Measurements from ENCODE around the gene FZD4. TPM values are rescaled to one million over a fixed set of nuclear protein-coding genes. Genes with fewer than 3 reads are reported as not detected.
A peak's percentile ranks its signal among the peaks of the same experiment; 100 is the strongest.
"Not testable (repeated sequence)": the region's sequence is repeated elsewhere in the genome, so short reads cannot be mapped to it uniquely, and the experiment has no call there.

The FZD4 gene
- total RNA-seq, 2 experiments from 2014 or later: not detected

- POLR2A ChIA-PET: no interaction called here
- no peak overlapping the region for H3K4me3 Mint-ChIP-seq
- no peaks in the 10 kb centered on the region for H3K9me3 Mint-ChIP-seq (ENCODE audit: insufficient read depth)
- no peaks in the 10 kb centered on the region for H3K36me3 Mint-ChIP-seq (ENCODE audit: low read depth)
- no peaks in the 10 kb centered on the region for H3K4me1 Mint-ChIP-seq (ENCODE audit: low read depth)
- no peak for ATAC-seq
- DNase-seq: no peak
- CTCF ChIA-PET: interaction anchor here (1.0 to 1.4 kb wide), 3 partner anchors 15 to 479 kb away, joined by 3 to 6 read pairs (median 3); no protein-coding TSS in a partner anchor
- no peak overlapping the region for H3K27ac Mint-ChIP-seq
- peaks cover 7% of the 10 kb centered on the region for H3K27me3 Mint-ChIP-seq (ENCODE audit: low read depth)
Observed at GRCh38 chr11:86941871-86942599, 13.2 kb downstream of the FZD4 start.

- Mint-ChIP-seq H3K9me3 (ENCODE audit: insufficient read depth) (no peaks in the 10 kb centered on the region), H3K4me3 (no peak overlapping the region), H3K4me1 (ENCODE audit: low read depth) (no peaks in the 10 kb centered on the region), H3K36me3 (ENCODE audit: low read depth) (no peaks in the 10 kb centered on the region), H3K27ac (no peak overlapping the region), H3K27me3 (ENCODE audit: low read depth) (peaks cover 7% of the 10 kb centered on the region)
- ATAC-seq: no peak
- ChIA-PET POLR2A (no interaction called here), CTCF (interaction anchor here (1.4 kb wide), 1 partner anchor 480 kb away, joined by 6 read pairs; no protein-coding TSS in a partner anchor)
- no peak for DNase-seq
Observed at GRCh38 chr11:86941077-86941870, 13.9 kb downstream of the FZD4 start.

- ATAC-seq (no peak), DNase-seq (no peak)
- Mint-ChIP-seq H3K4me3 (no peak overlapping the region), H3K27ac (no peak overlapping the region), H3K9me3 (ENCODE audit: insufficient read depth) (no peaks in the 10 kb centered on the region), H3K27me3 (ENCODE audit: low read depth) (peaks cover 7% of the 10 kb centered on the region), H3K4me1 (ENCODE audit: low read depth) (no peaks in the 10 kb centered on the region), H3K36me3 (ENCODE audit: low read depth) (no peaks in the 10 kb centered on the region)
- ChIA-PET CTCF (interaction anchor here (1.3 to 3.0 kb wide), 9 partner anchors 7 to 481 kb away, joined by 4 to 17 read pairs (median 9); partner anchors contain the start of gene FZD4), POLR2A (no interaction called here)
Observed at GRCh38 chr11:86940122-86940777, 14.9 kb downstream of the FZD4 start.

- H3K27me3 Mint-ChIP-seq (ENCODE audit: low read depth): peaks cover 7% of the 10 kb centered on the region
- CTCF ChIA-PET: interaction anchor here (0.9 to 3.0 kb wide), 16 partner anchors 8 to 482 kb away, joined by 3 to 17 read pairs (median 4); partner anchors contain the start of genes FZD4 and TMEM135
- H3K9me3 Mint-ChIP-seq (ENCODE audit: insufficient read depth): no peaks in the 10 kb centered on the region
- no peak overlapping the region for H3K27ac Mint-ChIP-seq
- no peak overlapping the region for H3K4me3 Mint-ChIP-seq
- H3K4me1 Mint-ChIP-seq (ENCODE audit: low read depth): no peaks in the 10 kb centered on the region
- ATAC-seq (peak; percentile 60), DNase-seq (no peak)
- POLR2A ChIA-PET: no interaction called here
- no peaks in the 10 kb centered on the region for H3K36me3 Mint-ChIP-seq (ENCODE audit: low read depth)
Observed at GRCh38 chr11:86938900-86939880, 16.0 kb downstream of the FZD4 start.

GRCh38 chr11:86938203-86938899 lies 16.8 kb downstream of the FZD4 start:
- no peak for DNase-seq
- no peak overlapping the region for H3K27ac Mint-ChIP-seq
- ChIA-PET CTCF (interaction anchor here (1.0 to 3.0 kb wide), 14 partner anchors 9 to 483 kb away, joined by 3 to 17 read pairs (median 4); partner anchors contain the start of gene FZD4), POLR2A (no interaction called here)
- H3K4me1 Mint-ChIP-seq (ENCODE audit: low read depth): no peaks in the 10 kb centered on the region
- no peaks in the 10 kb centered on the region for H3K36me3 Mint-ChIP-seq (ENCODE audit: low read depth)
- peaks cover 7% of the 10 kb centered on the region for H3K27me3 Mint-ChIP-seq (ENCODE audit: low read depth)
- H3K9me3 Mint-ChIP-seq (ENCODE audit: insufficient read depth): no peaks in the 10 kb centered on the region
- ATAC-seq: no peak
- no peak overlapping the region for H3K4me3 Mint-ChIP-seq

- H3K27ac Mint-ChIP-seq; H3K4me3 Mint-ChIP-seq; ATAC-seq; H3K9me3 Mint-ChIP-seq (ENCODE audit: insufficient read depth); H3K27me3 Mint-ChIP-seq (ENCODE audit: low read depth); H3K36me3 Mint-ChIP-seq (ENCODE audit: low read depth); POLR2A ChIA-PET; DNase-seq; H3K4me1 Mint-ChIP-seq (ENCODE audit: low read depth): not testable (repeated sequence)
- CTCF ChIA-PET: interaction anchor here (0.6 to 3.0 kb wide), 4 partner anchors 10 to 484 kb away, joined by 3 to 13 read pairs (median 7); no protein-coding TSS in a partner anchor
Observed at GRCh38 chr11:86937193-86937806, 17.9 kb downstream of the FZD4 start.

- H3K27ac Mint-ChIP-seq: no peak overlapping the region
- POLR2A ChIA-PET: no interaction called here
- H3K4me1 Mint-ChIP-seq (ENCODE audit: low read depth): peaks cover 5% of the 10 kb centered on the region
- H3K9me3 Mint-ChIP-seq (ENCODE audit: insufficient read depth): no peaks in the 10 kb centered on the region
- ATAC-seq (no peak), DNase-seq (no peak)
- H3K4me3 Mint-ChIP-seq: no peak overlapping the region
- CTCF ChIA-PET: interaction anchor here (0.6 to 1.6 kb wide), 4 partner anchors 20 to 486 kb away, joined by 3 read pairs; partner anchors contain the start of gene FZD4
- H3K27me3 Mint-ChIP-seq (ENCODE audit: low read depth): peaks cover 7% of the 10 kb centered on the region
- no peaks in the 10 kb centered on the region for H3K36me3 Mint-ChIP-seq (ENCODE audit: low read depth)
Observed at GRCh38 chr11:86934926-86935579, 20.1 kb downstream of the FZD4 start.

- ChIA-PET POLR2A (no interaction called here), CTCF (interaction anchor here (1.2 to 1.6 kb wide), 3 partner anchors 20 to 487 kb away, joined by 3 read pairs; partner anchors contain the start of gene FZD4)
- Mint-ChIP-seq H3K4me3 (no peak overlapping the region), H3K4me1 (ENCODE audit: low read depth) (peaks cover 5% of the 10 kb centered on the region), H3K36me3 (ENCODE audit: low read depth) (no peaks in the 10 kb centered on the region), H3K9me3 (ENCODE audit: insufficient read depth) (no peaks in the 10 kb centered on the region), H3K27me3 (ENCODE audit: low read depth) (peaks cover 7% of the 10 kb centered on the region), H3K27ac (no peak overlapping the region)
- ATAC-seq (no peak), DNase-seq (no peak)
Observed at GRCh38 chr11:86934582-86934900, 20.7 kb downstream of the FZD4 start.

- CTCF ChIA-PET: interaction anchor here (1.2 to 1.6 kb wide), 2 partner anchors 21 to 487 kb away, joined by 3 read pairs; partner anchors contain the start of gene FZD4
- H3K9me3 Mint-ChIP-seq (ENCODE audit: insufficient read depth): no peaks in the 10 kb centered on the region
- ATAC-seq (no peak), DNase-seq (no peak)
- H3K4me1 Mint-ChIP-seq (ENCODE audit: low read depth): peaks cover 5% of the 10 kb centered on the region
- H3K36me3 Mint-ChIP-seq (ENCODE audit: low read depth): no peaks in the 10 kb centered on the region
- H3K4me3 Mint-ChIP-seq: no peak overlapping the region
- no peak overlapping the region for H3K27ac Mint-ChIP-seq
- peaks cover 7% of the 10 kb centered on the region for H3K27me3 Mint-ChIP-seq (ENCODE audit: low read depth)
- POLR2A ChIA-PET: no interaction called here
Observed at GRCh38 chr11:86933891-86934581, 21.2 kb downstream of the FZD4 start.
